Heart right ventricle (tissue), 16 donors: ENCODE data around the gene KLHL40. TPM values are rescaled to one million over a fixed set of nuclear protein-coding genes. Genes with fewer than 3 reads are reported as not detected.

Experiments
- ATAC-seq, 8 donors: fragments of 200-7000 bp; cut with Tn5 transposase; one replicate each; pipeline ENCODE4 v1.9.1; 2020; ENCODE audit warnings: mild to moderate bottlenecking in 8 of 8, moderate library complexity in 8 of 8, moderate number of reproducible peaks in 1 of 8
- DNase-seq, 2 donors: peaks; one replicate each; pipeline ENCODE4 v3.0.0-alpha.2; 2020
- H3K27ac ChIP-seq, 10 donors: fragments of 200-600 bp; sonication (generic) in 2 of 10; one replicate each; pipeline versions ENCODE4 v1.5.0 to v1.8.0; 2020 to 2022; ENCODE audit warnings: mild to moderate bottlenecking in 3 of 10
- H3K27me3 ChIP-seq, 7 donors: fragments of 200-600 bp; one replicate each; pipeline ENCODE4 v1.8.0; 2021 to 2022; ENCODE audit warnings: mild to moderate bottlenecking in 2 of 7
- H3K36me3 ChIP-seq, 9 donors: fragments of 200-600 bp; sonication (generic) in 1 of 9; one replicate each; pipeline versions ENCODE4 v1.5.0 to v1.8.0; 2020 to 2022; ENCODE audit warnings: mild to moderate bottlenecking in 2 of 9
- H3K4me1 ChIP-seq, 9 donors: fragments of 200-600 bp; sonication (generic) in 1 of 9; one replicate each; pipeline versions ENCODE4 v1.5.0 to v1.8.0; 2020 to 2022; ENCODE audit warnings: mild to moderate bottlenecking in 4 of 9
- H3K4me3 ChIP-seq, 10 donors: fragments of 200-600 bp; sonication (generic) in 2 of 10; one replicate each; pipeline versions ENCODE4 v1.5.0 to v1.8.0; 2020 to 2022; ENCODE audit warnings: mild to moderate bottlenecking in 7 of 10, moderate library complexity in 2 of 10
- H3K9me3 ChIP-seq, 11 donors: fragments of 200-600 bp in 10 of 11; sonication (generic) in 2 of 11; one replicate each; pipeline versions ENCODE4 v1.5.0 to v1.8.0; 2013 to 2022; ENCODE audit warnings: mild to moderate bottlenecking in 2 of 11, control low read depth in 1 of 11, moderate library complexity in 1 of 11
- WGBS, 2 donors: extraction: QIAGEN DNeasy Blood & Tissue Kit; methylation state at CpG; one replicate each; pipeline ENCODE4 v1.1.7; 2013; ENCODE audit warnings: inconsistent platforms in 1 of 2; 5-methylcytosine and 5-hydroxymethylcytosine counted together
- intact Hi-C, 10 donors: fragments of 100-400 bp; cut with DNase I; formaldehyde crosslinking; loops; one replicate each; pipeline versions ENCODE4 v1.11.1 to v1.14.2; 2022
- long read RNA-seq, 3 donors: library from polyadenylated mRNA; unstranded; transcript quantifications; one replicate each; pipeline ENCODE4 v2.0.0, GENCODE V29; 2020 to 2021
- polyA plus RNA-seq, 2 donors: library from polyadenylated mRNA; stranded (reverse); fragments of 200-250 nt; gene quantifications; one replicate each; pipeline ENCODE4 v1.2.3, GENCODE V29; 2013
- total RNA-seq, 10 donors: library from RNA; stranded (reverse); fragmentation: NEBNext Ultra II Directional in 3 of 10; extraction: Animal tissue kit (Norgen Biotek cat#: 25700) in 3 of 10; gene quantifications; one replicate each; pipeline versions ENCODE4 v1.2.1 to v1.2.4, GENCODE V29; 2021 to 2023
- TF ChIP-seq, protein P1 (sequence below), 9 donors: fragments of 200-600 bp; sonication (generic) in 2 of 9; IDR thresholded peaks; one replicate each; pipeline versions ENCODE4 v1.5.0 to v1.8.0; 2021 to 2022; ENCODE audit warnings: antibody characterized with exemption in 9 of 9, mild to moderate bottlenecking in 5 of 9, moderate library complexity in 1 of 9
- donor health status: Arrhythmogenic right ventricular cardiomyopathy.
- donor health status: ischemic (EF 13 %, LVEDD 7.1; RV severe dilation, severe dysfunction).
- donor health status: healthy with polysubstance abuse.
- donor health status: DM: no; HTN: yes; CAD: no.
- donor health status: DM: no; HTN: no; CAD: no.
- donor health status: ischemic (EF 25% LVEDD 6.9; RV normal size, moderate dysfunction).
- donor health status: ischemic (EF 25% LVEDD 5.7; RV mildly dilated, moderate dysfunction).
- donor health status: healthy.
- donor health status: DM: yes; HTN: yes; CAD: no.
- donor health status: Ischemic cardiomyopathy.
- donor health status: ischemic (EF 35%, LVEDD 5.7; RV mildly dilated, moderate dysfunction).
- donor health status: nonischemic (EF 11% LVEDD 7.7; RV severe dilation, severe dysfunction).
- donor health status: DM: yes; HTN: yes; CAD: no.
- donor health status: PGD.
- donor health status: ischemic (EF 29% LVEDD 5.4; RV normal size, mild dysfunction).
- donor health status: nonischemic (EF 23%, LVEDD 6.1; RV moderate dilation, normal function).

The KLHL40 gene, protein sequence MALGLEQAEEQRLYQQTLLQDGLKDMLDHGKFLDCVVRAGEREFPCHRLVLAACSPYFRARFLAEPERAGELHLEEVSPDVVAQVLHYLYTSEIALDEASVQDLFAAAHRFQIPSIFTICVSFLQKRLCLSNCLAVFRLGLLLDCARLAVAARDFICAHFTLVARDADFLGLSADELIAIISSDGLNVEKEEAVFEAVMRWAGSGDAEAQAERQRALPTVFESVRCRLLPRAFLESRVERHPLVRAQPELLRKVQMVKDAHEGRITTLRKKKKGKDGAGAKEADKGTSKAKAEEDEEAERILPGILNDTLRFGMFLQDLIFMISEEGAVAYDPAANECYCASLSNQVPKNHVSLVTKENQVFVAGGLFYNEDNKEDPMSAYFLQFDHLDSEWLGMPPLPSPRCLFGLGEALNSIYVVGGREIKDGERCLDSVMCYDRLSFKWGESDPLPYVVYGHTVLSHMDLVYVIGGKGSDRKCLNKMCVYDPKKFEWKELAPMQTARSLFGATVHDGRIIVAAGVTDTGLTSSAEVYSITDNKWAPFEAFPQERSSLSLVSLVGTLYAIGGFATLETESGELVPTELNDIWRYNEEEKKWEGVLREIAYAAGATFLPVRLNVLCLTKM
- 1 to 10 TPM in 3 of 10 donors, under 1 TPM in 7; 0.26 to 1.6 (median 0.85) TPM for total RNA-seq
- 1 to 10 TPM in 1 of 2 donors, under 1 TPM in 1; 0.51 to 8.3 TPM for polyA plus RNA-seq
- long read RNA-seq, donor 1, partial matches to known transcripts: 0 of 1 reads
- long read RNA-seq, donor 1, other reads (novel, unspliced or antisense): 0 of 1 reads
- long read RNA-seq, donor 2, partial matches to known transcripts: 0 of 4 reads
- long read RNA-seq, donor 2, other reads (novel, unspliced or antisense): 2 of 4 reads
- long read RNA-seq, donor 3, partial matches to known transcripts: 0 of 2 reads
- long read RNA-seq, donor 3, other reads (novel, unspliced or antisense): 0 of 2 reads

- DNase-seq (no peak), ATAC-seq (peak in 1 of 8 donors; percentile 1)
- Histone ChIP-seq H3K4me1 (peaks cover 4 to 40% (median 20%) of the 10 kb centered on the region in 9 donors), H3K27me3 (peaks cover 0 to 23% (median 11%) of the 10 kb centered on the region in 7 donors), H3K27ac (peak within 1 kb of the TSS in 8 of 10 donors; percentile 50 to 85 (median 76)), H3K9me3 (no peaks in the 10 kb centered on the region), H3K36me3 (no peaks in the 10 kb centered on the region), H3K4me3 (peak within 1 kb of the TSS in 5 of 10 donors; percentile 1 to 24 (median 14))
- TF ChIP-seq, protein P1, sequence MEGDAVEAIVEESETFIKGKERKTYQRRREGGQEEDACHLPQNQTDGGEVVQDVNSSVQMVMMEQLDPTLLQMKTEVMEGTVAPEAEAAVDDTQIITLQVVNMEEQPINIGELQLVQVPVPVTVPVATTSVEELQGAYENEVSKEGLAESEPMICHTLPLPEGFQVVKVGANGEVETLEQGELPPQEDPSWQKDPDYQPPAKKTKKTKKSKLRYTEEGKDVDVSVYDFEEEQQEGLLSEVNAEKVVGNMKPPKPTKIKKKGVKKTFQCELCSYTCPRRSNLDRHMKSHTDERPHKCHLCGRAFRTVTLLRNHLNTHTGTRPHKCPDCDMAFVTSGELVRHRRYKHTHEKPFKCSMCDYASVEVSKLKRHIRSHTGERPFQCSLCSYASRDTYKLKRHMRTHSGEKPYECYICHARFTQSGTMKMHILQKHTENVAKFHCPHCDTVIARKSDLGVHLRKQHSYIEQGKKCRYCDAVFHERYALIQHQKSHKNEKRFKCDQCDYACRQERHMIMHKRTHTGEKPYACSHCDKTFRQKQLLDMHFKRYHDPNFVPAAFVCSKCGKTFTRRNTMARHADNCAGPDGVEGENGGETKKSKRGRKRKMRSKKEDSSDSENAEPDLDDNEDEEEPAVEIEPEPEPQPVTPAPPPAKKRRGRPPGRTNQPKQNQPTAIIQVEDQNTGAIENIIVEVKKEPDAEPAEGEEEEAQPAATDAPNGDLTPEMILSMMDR (IDR thresholded peaks at IDR 0.05): no peak
- intact Hi-C loops: no loop called here
- 44 to 57% methylated on average over 34 of the region's 34 CpGs for WGBS, 2 donors
Measured at GRCh38 chr3:42685363-42685881, at the start of gene KLHL40. Gene KLHL40 (plus strand): TSS chr3:42685537. CDS start chr3:42685619, 82 bp downstream.

- peak overlapping the region in 1 of 10 donors; percentile 9 for H3K27ac ChIP-seq
- TF ChIP-seq, protein P1 (IDR thresholded peaks at IDR 0.05): no peak
- H3K4me3 ChIP-seq: no peak overlapping the region
- no peak for ATAC-seq
- H3K27me3 ChIP-seq: no peaks in the 10 kb centered on the region
- 88% methylated on average over 6 of the region's 6 CpGs for WGBS, 2 donors
- H3K9me3 ChIP-seq: no peaks in the 10 kb centered on the region
- H3K36me3 ChIP-seq: peaks cover 0 to 100% (median 61%) of the 10 kb centered on the region in 9 donors
- intact Hi-C loops: no loop called here
- peaks cover 0 to 35% (median 17%) of the 10 kb centered on the region in 9 donors for H3K4me1 ChIP-seq
- DNase-seq: no peak
Measured at GRCh38 chr3:42637001-42637400, 48.3 kb upstream of the KLHL40 start.

DNA sequence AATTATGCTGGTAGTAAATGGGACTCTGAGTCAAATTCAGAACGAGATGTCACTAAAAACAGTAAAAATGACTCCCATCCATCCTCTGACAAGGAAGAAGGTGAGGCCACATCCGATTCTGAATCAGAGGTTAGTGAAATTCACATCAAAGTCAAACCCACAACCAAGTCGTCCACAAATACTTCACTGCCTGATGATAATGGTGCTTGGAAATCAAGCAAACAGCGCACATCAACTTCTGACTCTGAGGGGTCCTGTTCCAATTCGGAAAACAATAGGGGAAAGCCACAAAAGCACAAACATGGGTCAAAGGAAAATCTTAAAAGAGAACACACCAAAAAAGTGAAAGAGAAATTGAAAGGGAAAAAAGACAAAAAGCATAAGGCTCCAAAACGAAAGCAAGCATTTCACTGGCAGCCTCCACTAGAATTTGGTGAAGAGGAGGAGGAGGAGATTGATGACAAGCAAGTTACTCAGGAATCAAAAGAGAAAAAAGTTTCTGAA, 46.9 kb upstream of the KLHL40 start:
- no peak for ATAC-seq
- intact Hi-C loops: no loop called here
- TF ChIP-seq, protein P1 (IDR thresholded peaks at IDR 0.05): no peak

More for the DNA sequence above, 46.9 kb upstream of the KLHL40 start:
- peaks cover 0 to 100% (median 54%) of the 10 kb centered on the region in 9 donors for H3K36me3 ChIP-seq
- no peaks in the 10 kb centered on the region for H3K9me3 ChIP-seq
- no peaks in the 10 kb centered on the region for H3K27me3 ChIP-seq
- peak overlapping the region in 5 of 10 donors; percentile 10 to 76 (median 22) for H3K27ac ChIP-seq
- H3K4me3 ChIP-seq: no peak overlapping the region
- DNase-seq: no peak
- WGBS, 2 donors: 73 to 80% methylated on average over 6 of the region's 6 CpGs
- H3K4me1 ChIP-seq: peaks cover 0 to 33% (median 17%) of the 10 kb centered on the region in 9 donors
